ENCODE data around the gene TP63. TPM values are rescaled to one million over a fixed set of nuclear protein-coding genes. Genes with fewer than 3 reads are reported as not detected.

The TP63 gene
- polyA plus RNA-seq, 1 experiment, result not detected

DNA sequence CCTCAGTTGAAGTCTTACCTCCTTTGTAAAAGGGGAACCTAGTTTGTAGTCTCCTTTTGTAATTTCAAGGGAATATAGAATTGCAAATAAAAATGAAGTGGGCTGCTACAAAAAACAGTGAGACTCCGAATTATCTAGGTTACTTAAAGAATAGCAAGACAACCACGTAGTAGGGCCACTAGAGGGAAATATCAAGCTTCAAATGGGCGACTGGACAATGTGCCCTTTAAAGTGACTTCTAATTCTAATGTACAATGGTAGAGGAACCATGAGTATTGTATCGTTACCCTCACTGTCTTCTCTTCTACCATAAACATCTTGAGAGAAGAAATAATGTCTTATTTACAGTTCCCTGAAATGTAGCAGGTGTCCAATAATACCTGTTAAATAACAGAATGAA is 56.3 kb downstream of the TP63 start:
- TF ChIP-seq, protein P1, sequence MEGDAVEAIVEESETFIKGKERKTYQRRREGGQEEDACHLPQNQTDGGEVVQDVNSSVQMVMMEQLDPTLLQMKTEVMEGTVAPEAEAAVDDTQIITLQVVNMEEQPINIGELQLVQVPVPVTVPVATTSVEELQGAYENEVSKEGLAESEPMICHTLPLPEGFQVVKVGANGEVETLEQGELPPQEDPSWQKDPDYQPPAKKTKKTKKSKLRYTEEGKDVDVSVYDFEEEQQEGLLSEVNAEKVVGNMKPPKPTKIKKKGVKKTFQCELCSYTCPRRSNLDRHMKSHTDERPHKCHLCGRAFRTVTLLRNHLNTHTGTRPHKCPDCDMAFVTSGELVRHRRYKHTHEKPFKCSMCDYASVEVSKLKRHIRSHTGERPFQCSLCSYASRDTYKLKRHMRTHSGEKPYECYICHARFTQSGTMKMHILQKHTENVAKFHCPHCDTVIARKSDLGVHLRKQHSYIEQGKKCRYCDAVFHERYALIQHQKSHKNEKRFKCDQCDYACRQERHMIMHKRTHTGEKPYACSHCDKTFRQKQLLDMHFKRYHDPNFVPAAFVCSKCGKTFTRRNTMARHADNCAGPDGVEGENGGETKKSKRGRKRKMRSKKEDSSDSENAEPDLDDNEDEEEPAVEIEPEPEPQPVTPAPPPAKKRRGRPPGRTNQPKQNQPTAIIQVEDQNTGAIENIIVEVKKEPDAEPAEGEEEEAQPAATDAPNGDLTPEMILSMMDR (IDR thresholded peaks at IDR 0.05; ENCODE audit: low read depth, low read length), result no peak
- ChIA-PET POLR2A (no interaction called here), CTCF (no interaction called here)
- DNase-seq (ENCODE audit: low read depth, low spot score), result no peak
- Histone ChIP-seq H3K27me3 (ENCODE audit: control insufficient read depth, insufficient read depth, low read length) (no peaks in the 10 kb centered on the region), H3K9me3 (ENCODE audit: control insufficient read depth, insufficient read depth, low read length) (no peaks in the 10 kb centered on the region), H3K4me3 (ENCODE audit: low read depth, low read length) (no peak overlapping the region), H3K27ac (ENCODE audit: low read depth, low read length) (no peak overlapping the region)

DNA sequence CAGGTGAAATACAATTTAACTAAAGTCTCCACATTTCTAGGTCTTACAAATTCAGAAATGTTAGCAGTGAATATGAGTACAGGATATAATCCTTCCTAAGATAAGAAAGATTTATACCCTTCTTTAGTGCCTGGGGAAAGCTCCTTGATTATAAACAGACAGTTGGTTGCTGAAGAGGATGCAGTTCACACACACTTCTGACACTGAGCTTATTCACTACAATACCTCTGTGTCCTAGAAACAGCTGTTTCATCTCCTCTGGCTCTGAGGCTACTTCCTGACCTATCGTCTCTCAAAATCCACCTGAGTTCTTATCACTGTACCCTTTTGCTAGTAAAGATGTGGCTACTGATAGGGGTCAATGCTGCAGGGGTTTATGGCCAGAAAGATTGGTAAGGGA is 57.1 kb downstream of the TP63 start:
- no peak for DNase-seq (ENCODE audit: low read depth, low spot score)
- no peaks in the 10 kb centered on the region for H3K27me3 ChIP-seq (ENCODE audit: control insufficient read depth, insufficient read depth, low read length)
- no peak overlapping the region for H3K27ac ChIP-seq (ENCODE audit: low read depth, low read length)
- no peak overlapping the region for H3K4me3 ChIP-seq (ENCODE audit: low read depth, low read length)
- ChIA-PET POLR2A (no interaction called here), CTCF (no interaction called here)
- H3K9me3 ChIP-seq (ENCODE audit: control insufficient read depth, insufficient read depth, low read length), result no peaks in the 10 kb centered on the region
- TF ChIP-seq, protein P1 (IDR thresholded peaks at IDR 0.05; ENCODE audit: low read depth, low read length), result no peak

DNA sequence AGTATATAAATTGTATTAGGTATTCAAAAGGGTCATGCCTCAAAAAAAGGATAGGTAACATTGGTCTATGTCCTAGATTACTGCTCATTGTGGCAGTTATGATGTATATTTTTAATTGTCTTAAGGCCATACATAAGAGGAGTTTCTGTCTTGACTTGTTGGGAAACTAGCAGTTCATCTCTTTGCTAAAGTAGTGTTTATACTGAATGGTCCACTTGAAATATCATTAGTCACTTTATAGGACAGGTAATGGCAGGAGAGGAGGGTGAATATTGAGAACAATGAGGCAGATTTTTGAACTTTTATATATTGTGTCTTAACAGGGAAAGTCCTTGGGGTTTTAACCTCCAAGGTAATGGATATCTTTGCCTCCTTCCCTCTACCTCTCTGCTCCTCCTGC is 58.4 kb downstream of the TP63 start:
- no peak overlapping the region for H3K27ac ChIP-seq (ENCODE audit: low read depth, low read length)
- TF ChIP-seq, protein P1 (IDR thresholded peaks at IDR 0.05; ENCODE audit: low read depth, low read length), result no peak
- H3K27me3 ChIP-seq (ENCODE audit: control insufficient read depth, insufficient read depth, low read length), result no peaks in the 10 kb centered on the region
- no peak overlapping the region for H3K4me3 ChIP-seq (ENCODE audit: low read depth, low read length)
- DNase-seq (ENCODE audit: low read depth, low spot score), result no peak
- CTCF ChIA-PET, result no interaction called here
- POLR2A ChIA-PET, result no interaction called here
- H3K9me3 ChIP-seq (ENCODE audit: control insufficient read depth, insufficient read depth, low read length), result no peaks in the 10 kb centered on the region

DNA sequence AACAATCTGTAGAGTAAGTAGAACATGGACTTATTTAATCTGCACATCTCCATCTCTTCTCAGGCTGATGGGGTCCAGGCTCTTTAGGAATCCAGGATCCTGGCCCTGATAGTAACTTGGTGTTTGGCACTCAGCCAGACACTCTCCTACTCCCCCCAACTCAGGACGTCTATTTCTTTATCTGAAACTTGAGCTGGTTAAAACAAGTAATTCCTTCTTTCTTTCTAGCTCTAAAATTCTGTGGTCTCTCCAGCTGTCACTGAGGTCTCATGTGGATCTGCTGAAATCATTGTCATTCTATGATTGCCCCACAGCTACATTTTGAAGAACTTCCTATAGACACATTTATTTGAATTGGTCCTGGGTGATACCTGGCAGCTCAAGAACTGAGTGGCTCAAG is 59.0 kb downstream of the TP63 start:
- DNase-seq (ENCODE audit: low read depth, low spot score), result no peak
- Histone ChIP-seq H3K4me3 (ENCODE audit: low read depth, low read length) (no peak overlapping the region), H3K27ac (ENCODE audit: low read depth, low read length) (no peak overlapping the region), H3K9me3 (ENCODE audit: control insufficient read depth, insufficient read depth, low read length) (no peaks in the 10 kb centered on the region), H3K27me3 (ENCODE audit: control insufficient read depth, insufficient read depth, low read length) (no peaks in the 10 kb centered on the region)
- ChIA-PET CTCF (no interaction called here), POLR2A (no interaction called here)
- TF ChIP-seq, protein P1 (IDR thresholded peaks at IDR 0.05; ENCODE audit: low read depth, low read length), result no peak

DNA sequence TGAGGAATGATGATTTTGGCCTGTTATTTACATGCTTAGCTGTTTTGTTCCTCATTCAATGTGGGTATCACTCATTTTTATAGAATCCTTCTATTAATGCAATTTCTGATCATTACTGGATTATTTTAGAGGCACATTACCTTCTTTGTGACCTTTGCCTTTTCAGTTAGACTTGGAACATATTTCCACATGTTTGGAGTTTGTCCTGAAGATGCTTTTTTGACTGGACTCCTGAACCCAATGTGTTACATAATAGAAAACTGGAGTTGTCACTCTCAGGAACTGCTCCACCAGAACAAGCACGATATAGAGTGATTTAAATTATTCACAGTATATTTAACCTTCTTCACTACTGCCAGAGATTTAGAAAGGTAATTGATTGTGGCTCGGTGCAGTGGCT is 59.5 kb downstream of the TP63 start:
- no peaks in the 10 kb centered on the region for H3K9me3 ChIP-seq (ENCODE audit: control insufficient read depth, insufficient read depth, low read length)
- TF ChIP-seq, protein P1 (IDR thresholded peaks at IDR 0.05; ENCODE audit: low read depth, low read length), result no peak
- ChIA-PET POLR2A (no interaction called here), CTCF (no interaction called here)
- DNase-seq (ENCODE audit: low read depth, low spot score), result no peak
- no peak overlapping the region for H3K4me3 ChIP-seq (ENCODE audit: low read depth, low read length)
- no peaks in the 10 kb centered on the region for H3K27me3 ChIP-seq (ENCODE audit: control insufficient read depth, insufficient read depth, low read length)
- H3K27ac ChIP-seq (ENCODE audit: low read depth, low read length), result no peak overlapping the region

Data from AG04450 (cell line).